Activated CD4-positive, alpha-beta T cell treated with anti-CD3 and anti-CD28 coated beads, Interleukin-2, amount 10 ng/mL, durations not matched to agents 7 days and 5 days (primary cell): ENCODE results near the gene SEPTIN10. TPM values are rescaled to one million over a fixed set of nuclear protein-coding genes. Genes with fewer than 3 reads are reported as not detected.

Experiments used
- CTCF ChIA-PET: fragments of 350-600 bp; sonication (Branson Sonifier 250); formaldehyde crosslinking; loops from one replicate; lab custom pipeline; 2021; ENCODE audit warnings: antibody characterized with exemption; lab: Charles Lee
- POLR2A ChIA-PET: fragments of 350-600 bp; sonication (Branson Sonifier 250); formaldehyde crosslinking; loops from one replicate; lab custom pipeline; 2021; ENCODE audit warnings: antibody characterized with exemption; lab: Charles Lee
- DNase-seq: peaks from one replicate; pipeline ENCODE4 v3.0.0-alpha.2; 2020
- H3K27ac Mint-ChIP-seq: one replicate; pipeline ENCODE4 v1.8.0; 2021; ENCODE audit warnings: mild to moderate bottlenecking, moderate library complexity, mixed read lengths
- H3K27me3 Mint-ChIP-seq: one replicate; pipeline ENCODE4 v1.8.0; 2021; ENCODE audit warnings: mixed read lengths
- H3K36me3 Mint-ChIP-seq: one replicate; pipeline ENCODE4 v1.8.0; 2021; ENCODE audit warnings: low read depth, mixed read lengths
- H3K4me1 Mint-ChIP-seq: one replicate; pipeline ENCODE4 v1.8.0; 2021; ENCODE audit warnings: mixed read lengths
- H3K4me3 Mint-ChIP-seq: one replicate; pipeline ENCODE4 v1.8.0; 2021; ENCODE audit warnings: mild to moderate bottlenecking, moderate library complexity, mixed read lengths
- H3K9me3 Mint-ChIP-seq: one replicate; pipeline ENCODE4 v1.8.0; 2021; ENCODE audit warnings: mixed read lengths
- total RNA-seq, 2 experiments: library from RNA; stranded (reverse); gene quantifications; one replicate each; pipeline ENCODE4 v1.2.3, GENCODE V29; 2021

SEPTIN10 gene
- 1 to 10 TPM; 1.7 to 1.8 TPM for total RNA-seq

GRCh38 chr2:109613922-109614714 is at the start of gene SEPTIN10, which contains the start of gene SOWAHC:
Gene SEPTIN10, minus strand, starts transcription at chr2:109613966. Its CDS starts 139 bp downstream, at chr2:109613827.
Gene SOWAHC, plus strand, starts transcription at chr2:109614364. Its CDS starts 126 bp downstream, at chr2:109614490.
- DNase-seq: peak; percentile 80
- Mint-ChIP-seq H3K27me3 (peaks cover 74% of the 10 kb centered on the region), H3K4me3 (peak within 1 kb of the TSS; percentile 79), H3K9me3 (no peaks in the 10 kb centered on the region), H3K27ac (peak within 1 kb of the TSS; percentile 80), H3K36me3 (no peaks in the 10 kb centered on the region), H3K4me1 (peaks cover 16% of the 10 kb centered on the region)
- ChIA-PET CTCF (interaction anchor here (1.2 kb wide), 1 partner anchor 47 kb away, joined by 3 read pairs; no protein-coding TSS in a partner anchor), POLR2A (no interaction called here)

GRCh38 chr2:109662889-109663288 is 49.1 kb upstream of the SEPTIN10 start:
- no peak for DNase-seq
- Mint-ChIP-seq H3K4me1 (no peaks in the 10 kb centered on the region), H3K27ac (no peak overlapping the region), H3K9me3 (no peaks in the 10 kb centered on the region), H3K36me3 (no peaks in the 10 kb centered on the region), H3K27me3 (peaks cover 20% of the 10 kb centered on the region), H3K4me3 (no peak overlapping the region)
- CTCF ChIA-PET: interaction anchor here (0.6 kb wide), 1 partner anchor 60 kb away, joined by 3 read pairs; no protein-coding TSS in a partner anchor
- POLR2A ChIA-PET: no interaction called here

GRCh38 chr2:109660046-109660860 is 46.5 kb upstream of the SEPTIN10 start:
- no peak overlapping the region for H3K27ac Mint-ChIP-seq
- ChIA-PET CTCF (no interaction called here), POLR2A (no interaction called here)
- H3K27me3 Mint-ChIP-seq: peaks cover 16% of the 10 kb centered on the region
- no peaks in the 10 kb centered on the region for H3K4me1 Mint-ChIP-seq
- H3K36me3 Mint-ChIP-seq: no peaks in the 10 kb centered on the region
- no peak for DNase-seq
- H3K9me3 Mint-ChIP-seq: no peaks in the 10 kb centered on the region
- H3K4me3 Mint-ChIP-seq: no peak overlapping the region

GRCh38 chr2:109659396-109660045 is 45.8 kb upstream of the SEPTIN10 start:
- CTCF ChIA-PET: no interaction called here

GRCh38 chr2:109655287-109655686 is 41.5 kb upstream of the SEPTIN10 start:
- POLR2A ChIA-PET: no interaction called here
- no peak for DNase-seq
- no peak overlapping the region for H3K4me3 Mint-ChIP-seq
- H3K27me3 Mint-ChIP-seq: peaks cover 4% of the 10 kb centered on the region
- no peak overlapping the region for H3K27ac Mint-ChIP-seq
- H3K4me1 Mint-ChIP-seq: no peaks in the 10 kb centered on the region
- H3K9me3 Mint-ChIP-seq: no peaks in the 10 kb centered on the region
- CTCF ChIA-PET: interaction anchor here (1.2 kb wide), 1 partner anchor 90 kb away, joined by 3 read pairs; no protein-coding TSS in a partner anchor
- no peaks in the 10 kb centered on the region for H3K36me3 Mint-ChIP-seq

More at GRCh38 chr2:109659396-109660045, 45.8 kb upstream of the SEPTIN10 start:
- Mint-ChIP-seq H3K36me3 (no peaks in the 10 kb centered on the region), H3K4me3 (no peak overlapping the region), H3K27ac (no peak overlapping the region), H3K27me3 (peaks cover 16% of the 10 kb centered on the region), H3K9me3 (no peaks in the 10 kb centered on the region), H3K4me1 (no peaks in the 10 kb centered on the region)
- POLR2A ChIA-PET: no interaction called here
- DNase-seq: no peak

GRCh38 chr2:109654326-109655050 is 40.7 kb upstream of the SEPTIN10 start:
- Mint-ChIP-seq H3K27me3 (peaks cover 4% of the 10 kb centered on the region), H3K36me3 (no peaks in the 10 kb centered on the region), H3K4me1 (no peaks in the 10 kb centered on the region), H3K9me3 (no peaks in the 10 kb centered on the region), H3K27ac (no peak overlapping the region), H3K4me3 (no peak overlapping the region)
- CTCF ChIA-PET: interaction anchor here (1.2 kb wide), 1 partner anchor 89 kb away, joined by 3 read pairs; no protein-coding TSS in a partner anchor
- POLR2A ChIA-PET: no interaction called here
- no peak for DNase-seq

GRCh38 chr2:109649736-109650695 is 36.2 kb upstream of the SEPTIN10 start:
- no peak overlapping the region for H3K27ac Mint-ChIP-seq
- H3K27me3 Mint-ChIP-seq: no peaks in the 10 kb centered on the region
- H3K4me1 Mint-ChIP-seq: no peaks in the 10 kb centered on the region
- CTCF ChIA-PET: no interaction called here
- DNase-seq: no peak
- H3K36me3 Mint-ChIP-seq: no peaks in the 10 kb centered on the region
- H3K4me3 Mint-ChIP-seq: no peak overlapping the region
- no peaks in the 10 kb centered on the region for H3K9me3 Mint-ChIP-seq
- POLR2A ChIA-PET: no interaction called here

- Mint-ChIP-seq H3K4me1 (no peaks in the 10 kb centered on the region), H3K9me3 (no peaks in the 10 kb centered on the region), H3K27me3 (no peaks in the 10 kb centered on the region), H3K27ac (no peak overlapping the region), H3K4me3 (no peak overlapping the region), H3K36me3 (no peaks in the 10 kb centered on the region)
- CTCF ChIA-PET: no interaction called here
- no peak for DNase-seq
- POLR2A ChIA-PET: no interaction called here
These were observed 34.3 kb upstream of the SEPTIN10 start for GRCh38 chr2:109648041-109648527.

- Mint-ChIP-seq H3K9me3 (no peaks in the 10 kb centered on the region), H3K27ac (no peak overlapping the region), H3K4me1 (no peaks in the 10 kb centered on the region), H3K4me3 (no peak overlapping the region), H3K27me3 (no peaks in the 10 kb centered on the region), H3K36me3 (no peaks in the 10 kb centered on the region)
- ChIA-PET CTCF (interaction anchor here (0.6 kb wide), 1 partner anchor 1321 kb away, joined by 3 read pairs; no protein-coding TSS in a partner anchor), POLR2A (no interaction called here)
- DNase-seq: no peak
These were observed 33.9 kb upstream of the SEPTIN10 start for GRCh38 chr2:109647636-109648035.

GRCh38 chr2:109646961-109647360 is 33.2 kb upstream of the SEPTIN10 start:
- Mint-ChIP-seq H3K36me3 (no peaks in the 10 kb centered on the region), H3K27me3 (no peaks in the 10 kb centered on the region), H3K4me3 (no peak overlapping the region), H3K27ac (no peak overlapping the region), H3K9me3 (no peaks in the 10 kb centered on the region), H3K4me1 (no peaks in the 10 kb centered on the region)
- CTCF ChIA-PET: no interaction called here
- POLR2A ChIA-PET: no interaction called here
- no peak for DNase-seq

GRCh38 chr2:109645412-109646184 is 31.8 kb upstream of the SEPTIN10 start:
- H3K4me3 Mint-ChIP-seq: no peak overlapping the region
- POLR2A ChIA-PET: no interaction called here
- DNase-seq: no peak
- no peaks in the 10 kb centered on the region for H3K36me3 Mint-ChIP-seq
- no peaks in the 10 kb centered on the region for H3K4me1 Mint-ChIP-seq
- CTCF ChIA-PET: no interaction called here
- H3K27me3 Mint-ChIP-seq: no peaks in the 10 kb centered on the region
- H3K9me3 Mint-ChIP-seq: no peaks in the 10 kb centered on the region
- no peak overlapping the region for H3K27ac Mint-ChIP-seq
